Measurements from ENCODE around the gene TRIM63.

The TRIM63 gene

GRCh38 chr1:26012864-26013263 is 54.6 kb downstream of the TRIM63 start:
- no peak for DNase-seq

- no peak for DNase-seq
Observed at GRCh38 chr1:26010825-26011224, 56.6 kb downstream of the TRIM63 start.

GRCh38 chr1:26009796-26010447 is 57.5 kb downstream of the TRIM63 start:
- no peak for DNase-seq

GRCh38 chr1:26006710-26007109 is 60.7 kb downstream of the TRIM63 start:
- no peak for DNase-seq

GRCh38 chr1:26005434-26006105 is 61.9 kb downstream of the TRIM63 start:
- DNase-seq, result no peak

GRCh38 chr1:26003756-26004155 is 63.7 kb downstream of the TRIM63 start:
- DNase-seq, result no peak

GRCh38 chr1:26003262-26003661 is 64.2 kb downstream of the TRIM63 start:
- DNase-seq, result no peak
